Activated naive CD4-positive, alpha-beta T cell treated with anti-CD3 and anti-CD28 coated beads, Interleukin-2, amount 10 ng/mL, durations not matched to agents 7 days and 5 days (primary cell): Measurements from ENCODE around the gene CC2D1A.

Source experiments
- CTCF ChIA-PET: fragments of 350-600 bp; sonication (Branson Sonifier 250); formaldehyde crosslinking; loops from one replicate; lab custom pipeline; 2021; ENCODE audit warnings: antibody characterized with exemption; lab: Charles Lee
- DNase-seq: peaks from one replicate; pipeline ENCODE4 v3.0.0-alpha.2; 2020
- H3K27ac Mint-ChIP-seq: one replicate; pipeline ENCODE4 v1.8.0; 2021; ENCODE audit warnings: mild to moderate bottlenecking, moderate library complexity, mixed read lengths
- H3K27me3 Mint-ChIP-seq: one replicate; pipeline ENCODE4 v1.8.0; 2021; ENCODE audit warnings: mild to moderate bottlenecking, mixed read lengths
- H3K36me3 Mint-ChIP-seq: one replicate; pipeline ENCODE4 v1.8.0; 2021; ENCODE audit warnings: mixed read lengths
- H3K4me1 Mint-ChIP-seq: one replicate; pipeline ENCODE4 v1.8.0; 2021; ENCODE audit warnings: mixed read lengths
- H3K4me3 Mint-ChIP-seq: one replicate; pipeline ENCODE4 v1.8.0; 2021; ENCODE audit warnings: mild to moderate bottlenecking, moderate library complexity, mixed read lengths
- H3K9me3 Mint-ChIP-seq: one replicate; pipeline ENCODE4 v1.8.0; 2021; ENCODE audit warnings: mixed read lengths

CC2D1A gene

DNA sequence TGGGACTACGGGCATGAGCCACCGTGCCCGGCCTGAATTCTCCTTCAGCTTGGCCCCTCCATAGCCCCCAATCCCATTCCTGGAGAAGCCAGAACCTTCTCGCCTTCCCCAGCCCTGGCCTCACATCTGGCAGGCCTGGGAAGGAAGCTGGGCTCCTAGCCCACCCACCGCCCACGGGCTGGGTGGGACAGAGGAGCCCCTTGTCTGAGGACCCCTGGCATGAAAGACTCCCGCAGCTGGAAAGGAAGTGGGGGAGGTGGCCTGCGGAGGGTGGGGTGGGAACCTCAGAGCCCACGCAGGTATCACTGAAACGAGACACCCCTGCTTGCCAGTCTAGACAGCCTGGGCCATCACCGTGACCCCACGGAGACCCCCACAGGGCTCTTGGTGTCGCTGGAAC, 36.7 kb upstream of the CC2D1A start:
- no peak overlapping the region for H3K4me3 Mint-ChIP-seq
- no peak for DNase-seq
- H3K27ac Mint-ChIP-seq: no peak overlapping the region
- H3K27me3 Mint-ChIP-seq: peaks cover 89% of the 10 kb centered on the region
- CTCF ChIA-PET: interaction anchor here (1.3 kb wide), 1 partner anchor 86 kb away, joined by 3 read pairs; no protein-coding TSS in a partner anchor
- peaks cover 2% of the 10 kb centered on the region for H3K36me3 Mint-ChIP-seq
- H3K9me3 Mint-ChIP-seq: no peaks in the 10 kb centered on the region
- peaks cover 18% of the 10 kb centered on the region for H3K4me1 Mint-ChIP-seq

GRCh38 chr19:13870873-13871272, 35.1 kb upstream of the CC2D1A start:
- no peak overlapping the region for H3K27ac Mint-ChIP-seq
- H3K36me3 Mint-ChIP-seq: peaks cover 2% of the 10 kb centered on the region
- DNase-seq: no peak
- peaks cover 88% of the 10 kb centered on the region for H3K27me3 Mint-ChIP-seq
- CTCF ChIA-PET: interaction anchor here (1.2 to 1.5 kb wide), 2 partner anchors 9 to 479 kb away, joined by 3 read pairs; no protein-coding TSS in a partner anchor
- H3K4me3 Mint-ChIP-seq: no peak overlapping the region
- H3K9me3 Mint-ChIP-seq: no peaks in the 10 kb centered on the region
- H3K4me1 Mint-ChIP-seq: peaks cover 15% of the 10 kb centered on the region

- CTCF ChIA-PET: interaction anchor here (0.6 to 1.5 kb wide), 4 partner anchors 10 to 203 kb away, joined by 3 read pairs; no protein-coding TSS in a partner anchor
- DNase-seq: no peak
- Mint-ChIP-seq H3K9me3 (no peaks in the 10 kb centered on the region), H3K27me3 (peaks cover 76% of the 10 kb centered on the region), H3K36me3 (no peaks in the 10 kb centered on the region), H3K4me1 (peaks cover 8% of the 10 kb centered on the region), H3K4me3 (peak overlapping the region; percentile 60), H3K27ac (no peak overlapping the region)
These were observed 33.7 kb upstream of the CC2D1A start for GRCh38 chr19:13872339-13872694.

- Mint-ChIP-seq H3K4me1 (peaks cover 8% of the 10 kb centered on the region), H3K27me3 (peaks cover 70% of the 10 kb centered on the region), H3K4me3 (peak overlapping the region; percentile 60), H3K36me3 (no peaks in the 10 kb centered on the region), H3K9me3 (no peaks in the 10 kb centered on the region), H3K27ac (no peak overlapping the region)
- peak; percentile 66 for DNase-seq
- CTCF ChIA-PET: interaction anchor here (0.9 to 1.5 kb wide), 4 partner anchors 10 to 203 kb away, joined by 3 to 4 read pairs (median 3); no protein-coding TSS in a partner anchor
These were observed 33.2 kb upstream of the CC2D1A start for GRCh38 chr19:13872695-13873389.

DNA sequence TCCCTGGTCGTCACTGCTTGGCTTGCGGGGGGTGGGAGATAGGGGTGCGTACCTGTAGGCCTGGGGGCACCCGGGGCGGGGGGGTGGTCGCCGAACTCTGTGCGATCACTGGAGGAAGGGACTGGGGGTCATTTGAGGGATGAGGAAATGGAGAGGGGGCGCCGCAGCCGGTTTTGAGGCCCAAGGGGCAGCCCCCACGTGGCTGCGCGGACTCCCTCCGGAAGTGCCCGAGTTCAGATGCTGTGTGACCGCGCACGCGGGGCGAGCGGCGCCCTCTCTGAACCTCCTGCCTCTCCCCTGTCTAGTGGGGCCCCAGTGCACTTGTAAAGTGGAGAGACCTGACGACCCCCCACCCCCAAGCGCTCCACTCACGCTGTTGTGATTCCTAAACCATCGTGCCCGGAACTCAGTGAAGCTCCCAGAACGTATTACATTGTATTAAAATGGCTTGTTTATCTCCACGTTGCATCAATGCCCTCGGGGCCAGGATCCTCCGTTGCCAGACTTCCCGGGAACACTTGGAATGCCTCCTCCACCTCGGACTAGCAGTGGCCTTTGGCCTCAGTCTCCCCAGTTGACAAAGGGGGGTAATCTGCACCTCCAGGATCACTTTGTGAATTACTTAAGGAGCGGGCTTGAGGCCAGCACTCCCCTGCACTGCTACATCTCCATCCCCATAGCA, 32.0 kb upstream of the CC2D1A start:
- Mint-ChIP-seq H3K9me3 (no peaks in the 10 kb centered on the region), H3K4me1 (peaks cover 8% of the 10 kb centered on the region), H3K27ac (no peak overlapping the region), H3K27me3 (peaks cover 65% of the 10 kb centered on the region), H3K36me3 (no peaks in the 10 kb centered on the region), H3K4me3 (peak overlapping the region; percentile 5)
- no peak for DNase-seq
- CTCF ChIA-PET: interaction anchor here (0.6 to 1.3 kb wide), 3 partner anchors 35 to 856 kb away, joined by 3 read pairs; no protein-coding TSS in a partner anchor

GRCh38 chr19:13875824-13876223, 30.2 kb upstream of the CC2D1A start:
- Mint-ChIP-seq H3K27me3 (peaks cover 54% of the 10 kb centered on the region), H3K4me3 (no peak overlapping the region), H3K9me3 (no peaks in the 10 kb centered on the region), H3K27ac (no peak overlapping the region), H3K36me3 (no peaks in the 10 kb centered on the region), H3K4me1 (peaks cover 22% of the 10 kb centered on the region)
- CTCF ChIA-PET: interaction anchor here (1.0 to 1.6 kb wide), 4 partner anchors 196 to 239 kb away, joined by 3 to 7 read pairs (median 5); partner anchors contain the start of gene MISP3
- DNase-seq: no peak

- no peaks in the 10 kb centered on the region for H3K36me3 Mint-ChIP-seq
- no peak for DNase-seq
- CTCF ChIA-PET: no interaction called here
- H3K4me3 Mint-ChIP-seq: no peak within 1 kb of the TSS
- no peaks in the 10 kb centered on the region for H3K9me3 Mint-ChIP-seq
- H3K27me3 Mint-ChIP-seq: peaks cover 44% of the 10 kb centered on the region
- H3K4me1 Mint-ChIP-seq: peaks cover 32% of the 10 kb centered on the region
- no peak within 1 kb of the TSS for H3K27ac Mint-ChIP-seq
These were observed 29.2 kb upstream of the CC2D1A start, which contains the start of gene NANOS3 for GRCh38 chr19:13876834-13877233. Gene NANOS3 (plus strand): TSS chr19:13877134. CDS start chr19:13877249, 115 bp downstream.

DNA sequence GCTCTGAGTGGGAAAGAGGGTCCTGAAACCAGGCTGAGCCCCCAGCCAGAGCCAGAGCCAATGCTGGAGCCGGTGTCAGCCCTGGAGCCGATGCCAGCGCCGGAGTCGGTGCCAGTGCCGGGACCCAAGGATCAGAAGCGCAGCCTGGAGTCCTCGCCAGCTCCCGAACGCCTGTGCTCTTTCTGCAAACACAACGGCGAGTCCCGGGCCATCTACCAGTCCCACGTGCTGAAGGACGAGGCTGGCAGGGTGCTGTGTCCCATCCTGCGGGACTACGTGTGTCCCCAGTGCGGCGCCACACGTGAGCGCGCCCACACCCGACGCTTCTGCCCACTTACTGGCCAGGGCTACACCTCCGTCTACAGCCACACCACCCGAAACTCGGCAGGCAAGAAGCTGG, 28.7 kb upstream of the CC2D1A start:
- Mint-ChIP-seq H3K27me3 (peaks cover 39% of the 10 kb centered on the region), H3K4me3 (no peak overlapping the region), H3K9me3 (no peaks in the 10 kb centered on the region), H3K27ac (no peak overlapping the region), H3K36me3 (no peaks in the 10 kb centered on the region), H3K4me1 (peaks cover 37% of the 10 kb centered on the region)
- DNase-seq: no peak
- CTCF ChIA-PET: interaction anchor here (0.8 to 2.7 kb wide), 2 partner anchors 171 to 199 kb away, joined by 3 to 17 read pairs; no protein-coding TSS in a partner anchor

GRCh38 chr19:13880059-13881043, 25.6 kb upstream of the CC2D1A start:
- CTCF ChIA-PET: interaction anchor here (0.6 to 5.3 kb wide), 21 partner anchors 23 to 468 kb away, joined by 3 to 67 read pairs (median 5); partner anchors contain the start of genes ASF1B, DCAF15, IL27RA and MISP3
- Mint-ChIP-seq H3K9me3 (no peaks in the 10 kb centered on the region), H3K27me3 (peaks cover 24% of the 10 kb centered on the region), H3K27ac (peak overlapping the region; percentile 87), H3K4me1 (peaks cover 46% of the 10 kb centered on the region), H3K4me3 (peak overlapping the region; percentile 35), H3K36me3 (no peaks in the 10 kb centered on the region)
- DNase-seq: peak; percentile 98

GRCh38 chr19:13881251-13881691, 24.7 kb upstream of the CC2D1A start:
- peaks cover 46% of the 10 kb centered on the region for H3K4me1 Mint-ChIP-seq
- H3K27me3 Mint-ChIP-seq: peaks cover 22% of the 10 kb centered on the region
- H3K9me3 Mint-ChIP-seq: no peaks in the 10 kb centered on the region
- CTCF ChIA-PET: interaction anchor here (0.6 to 5.3 kb wide), 13 partner anchors 23 to 255 kb away, joined by 3 to 67 read pairs (median 8); partner anchors contain the start of genes ASF1B, IL27RA and MISP3
- H3K36me3 Mint-ChIP-seq: no peaks in the 10 kb centered on the region
- H3K27ac Mint-ChIP-seq: peak overlapping the region; percentile 87
- DNase-seq: peak; percentile 45
- peak overlapping the region; percentile 35 for H3K4me3 Mint-ChIP-seq

DNA sequence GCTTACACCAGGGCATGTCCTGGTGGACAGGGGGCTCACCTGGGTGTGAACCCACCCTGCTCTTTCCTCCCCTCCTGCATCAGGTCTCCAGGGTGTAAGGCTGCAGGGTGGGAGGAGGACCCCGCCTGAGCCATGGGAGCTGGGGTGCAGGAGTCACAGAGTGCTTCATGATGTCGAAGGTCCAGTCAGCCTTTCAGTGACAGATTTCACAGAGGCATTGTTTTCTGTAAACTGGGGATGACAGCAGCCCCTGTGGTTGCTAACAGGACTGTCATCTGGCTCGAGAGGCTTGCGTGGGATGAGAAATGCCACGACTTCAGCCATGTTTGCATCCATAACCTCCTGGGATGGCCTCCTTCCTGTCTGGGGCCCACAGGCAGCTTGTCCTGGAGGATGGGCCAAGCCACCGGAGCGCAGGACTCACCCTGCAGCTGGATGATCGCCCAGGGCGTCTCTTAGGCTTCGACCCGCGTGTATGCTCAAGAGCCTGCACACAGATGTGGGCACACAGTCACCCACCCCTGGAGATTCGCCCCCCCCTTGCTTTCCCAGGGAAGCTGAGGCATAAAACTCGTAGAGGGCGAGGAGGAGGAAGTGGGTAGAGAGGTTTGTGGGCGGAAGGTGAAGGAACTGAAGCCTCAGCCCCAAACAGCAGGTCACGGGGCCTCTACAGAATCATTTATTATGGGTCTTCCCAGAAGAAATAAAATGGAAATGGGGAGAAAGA, 24.1 kb upstream of the CC2D1A start:
- peaks cover 22% of the 10 kb centered on the region for H3K27me3 Mint-ChIP-seq
- peaks cover 46% of the 10 kb centered on the region for H3K4me1 Mint-ChIP-seq
- peak overlapping the region; percentile 87 for H3K27ac Mint-ChIP-seq
- peak; percentile 68 for DNase-seq
- H3K36me3 Mint-ChIP-seq: no peaks in the 10 kb centered on the region
- H3K9me3 Mint-ChIP-seq: no peaks in the 10 kb centered on the region
- peak overlapping the region; percentile 42 for H3K4me3 Mint-ChIP-seq
- CTCF ChIA-PET: interaction anchor here (0.9 to 5.3 kb wide), 13 partner anchors 22 to 255 kb away, joined by 3 to 67 read pairs (median 8); partner anchors contain the start of genes ASF1B, IL27RA and MISP3

- Mint-ChIP-seq H3K4me1 (peaks cover 46% of the 10 kb centered on the region), H3K27me3 (peaks cover 28% of the 10 kb centered on the region), H3K9me3 (no peaks in the 10 kb centered on the region), H3K4me3 (peak overlapping the region; percentile 42), H3K27ac (peak overlapping the region; percentile 87), H3K36me3 (no peaks in the 10 kb centered on the region)
- CTCF ChIA-PET: interaction anchor here (1.0 to 5.3 kb wide), 10 partner anchors 22 to 233 kb away, joined by 3 to 67 read pairs (median 12); partner anchors contain the start of genes IL27RA and MISP3
- no peak for DNase-seq
These were observed 23.6 kb upstream of the CC2D1A start for GRCh38 chr19:13882419-13882795.
